CD4-positive, alpha-beta T cell treated with Interleukin-1 beta for 1 hour (primary cell): ENCODE measurements around the gene ALK.

Source experiments
- DNase-seq, 2 donors: peaks; one replicate each; pipeline ENCODE4 v3.0.0-alpha.2; 2020 to 2022

ALK gene

GRCh38 chr2:29164091-29164846 is 757.1 kb downstream of the ALK start:
- DNase-seq = no peak

- no peak for DNase-seq
Observed at GRCh38 chr2:29162204-29162928, 759.0 kb downstream of the ALK start.

GRCh38 chr2:29160184-29160583 is 761.2 kb downstream of the ALK start:
- DNase-seq = no peak

GRCh38 chr2:29159125-29159524 is 762.3 kb downstream of the ALK start:
- no peak for DNase-seq

GRCh38 chr2:29157131-29157530 is 764.3 kb downstream of the ALK start:
- no peak for DNase-seq

GRCh38 chr2:29155578-29155977 is 765.8 kb downstream of the ALK start:
- DNase-seq = no peak

- DNase-seq = no peak
Observed at GRCh38 chr2:29154610-29155009, 766.8 kb downstream of the ALK start.

- DNase-seq = no peak
Observed at GRCh38 chr2:29147963-29148362, 773.4 kb downstream of the ALK start.

GRCh38 chr2:29146197-29146596 is 775.2 kb downstream of the ALK start:
- DNase-seq = no peak

- DNase-seq = no peak
Observed at GRCh38 chr2:29143657-29144056, 777.7 kb downstream of the ALK start.
